K562 (cell line): ENCODE results near the gene TRAF3IP3. TPM values are rescaled to one million over a fixed set of nuclear protein-coding genes. Genes with fewer than 3 reads are reported as not detected.

Source experiments
- ATF1 ChIP-seq, 2 experiments: fragments of 450-650 bp in 1 of 2; IDR thresholded peaks; 2 replicates each; pipeline ENCODE4 v1.6.1; 2016; ENCODE audit warnings: missing compliant biosample characterization in 1 of 2, missing genetic modification characterization in 1 of 2
- ATF7 ChIP-seq: fragments of 450-650 bp; IDR thresholded peaks from 2 replicates; pipeline ENCODE4 v1.7.1; 2014; ENCODE audit warnings: mild to moderate bottlenecking, moderate library complexity
- EZH2 ChIP-seq: IDR thresholded peaks from 2 replicates; pipeline ENCODE4 v1.6.1; 2012; ENCODE audit warnings: low read depth, mild to moderate bottlenecking, inconsistent platforms, low read length, borderline replicate concordance
- FOXJ3 ChIP-seq: sonication (generic); formaldehyde crosslinking; IDR thresholded peaks from 2 replicates; pipeline ENCODE4 v1.4.0; 2020; ENCODE audit warnings: mild to moderate bottlenecking, missing genetic modification reagents
- FOXK1 ChIP-seq: sonication (generic); formaldehyde crosslinking; IDR thresholded peaks from 2 replicates; pipeline ENCODE4 v1.8.0; 2022; ENCODE audit warnings: missing genetic modification reagents, mild to moderate bottlenecking, borderline replicate concordance
- HIVEP1 ChIP-seq: fragments of 250-450 bp; sonication (Bioruptor Pico); IDR thresholded peaks from 2 replicates; pipeline ENCODE4 v1.4.0; 2020; ENCODE audit warnings: mild to moderate bottlenecking
- HMGN3 ChIP-seq: IDR thresholded peaks from 2 replicates; pipeline ENCODE4 v1.6.1; 2011; ENCODE audit warnings: borderline replicate concordance, low read depth, mild to moderate bottlenecking, mixed read lengths, low read length; ENCODE audit not compliant: insufficient read length; ENCODE audit errors: extremely low read depth
- L3MBTL2 ChIP-seq: fragments of 450-650 bp; IDR thresholded peaks from 2 replicates; pipeline ENCODE4 v1.6.1; 2016; ENCODE audit warnings: mild to moderate bottlenecking, moderate library complexity
- MAFF ChIP-seq: IDR thresholded peaks from 2 replicates; pipeline ENCODE4 v1.6.1; 2012; ENCODE audit warnings: low read length, improper control_type of control experiment
- MXI1 ChIP-seq: IDR thresholded peaks from 2 replicates; pipeline ENCODE4 v1.6.1; 2011; ENCODE audit warnings: low read depth, mild to moderate bottlenecking, improper control_type of control experiment, low read length
- NCOR1 ChIP-seq: fragments of 450-650 bp; IDR thresholded peaks from 2 replicates; pipeline ENCODE4 v1.6.1; 2016; ENCODE audit warnings: mild to moderate bottlenecking, moderate library complexity
- NEUROD1 ChIP-seq: fragments of 150-350 bp; IDR thresholded peaks from 2 replicates; pipeline ENCODE4 v1.6.1; 2014; ENCODE audit warnings: borderline replicate concordance, low read length, low read depth; ENCODE audit not compliant: partially characterized antibody
- PKNOX1 ChIP-seq: fragments of 450-650 bp; IDR thresholded peaks from 2 replicates; pipeline ENCODE4 v1.6.1; 2016
- POLR2B ChIP-seq: fragments of 450-650 bp; IDR thresholded peaks from 2 replicates; pipeline ENCODE4 v1.6.1; 2018; ENCODE audit warnings: low read depth; ENCODE audit not compliant: partially characterized antibody
- RBM15 ChIP-seq: fragments of 200-400 bp; formaldehyde crosslinking; IDR thresholded peaks from 2 replicates; pipeline ENCODE4 v1.6.1; 2018; ENCODE audit warnings: mild to moderate bottlenecking, low read length, moderate library complexity; ENCODE audit not compliant: insufficient read depth
- STAT5B ChIP-seq: fragments of 250-450 bp; sonication (Bioruptor Pico); IDR thresholded peaks from 2 replicates; pipeline ENCODE4 v1.8.0; 2021; ENCODE audit warnings: mild to moderate bottlenecking, inconsistent platforms
- TAL1 ChIP-seq: fragments of 450-650 bp; IDR thresholded peaks from 2 replicates; pipeline ENCODE4 v1.6.1; 2016; ENCODE audit warnings: mild to moderate bottlenecking
- TCF7L2 ChIP-seq: fragments of 150-350 bp; IDR thresholded peaks from 2 replicates; pipeline ENCODE4 v1.6.1; 2016; ENCODE audit warnings: low read depth, mild to moderate bottlenecking, low read length, moderate library complexity
- ZNF3 ChIP-seq: fragments of 250-450 bp; sonication (Bioruptor Pico); IDR thresholded peaks from 2 replicates; pipeline ENCODE4 v1.5.0; 2021; ENCODE audit warnings: mild to moderate bottlenecking, moderate library complexity
- ZNF407 ChIP-seq: fragments of 450-650 bp; IDR thresholded peaks from 2 replicates; pipeline ENCODE4 v1.6.1; 2016; ENCODE audit warnings: low read depth
- polyA plus RNA-seq, 8 experiments: library from polyadenylated mRNA; depleted of rRNA in 4 of 8; stranded (reverse) in 5 of 8; unstranded in 3 of 8; fragments of >200 nt; fragmentation: Nextera tagmentation in 2 of 8; fragmentation: Illumina TruSeq in 1 of 8; extraction: Ambion mirVana in 2 of 8; extraction: Trizol in 1 of 8; gene quantifications; 2 replicates each; pipeline versions ENCODE4 v1.2.1 to v1.2.3, GENCODE V29; 2011 to 2014; ENCODE audit warnings: inconsistent platforms in 1 of 8, missing spikeins in 1 of 8
- total RNA-seq, 7 experiments: library from RNA; depleted of rRNA in 6 of 7; stranded (reverse); fragments of >200 nt in 6 of 7; fragmentation: Illumina TruSeq in 2 of 7; extraction: Trizol in 2 of 7; gene quantifications; 2 replicates each; pipeline versions ENCODE4 v1.2.1 to v1.2.3, GENCODE V29; 2011 to 2021; ENCODE audit warnings: low replicate concordance in 1 of 7

The TRAF3IP3 gene
- total and polyA plus RNA-seq, 9 of the 15 experiments (the other 6 are each of a cell fraction or from before 2014, with no cell fraction given): 0.06 to 1.1 (median 0.31) TPM

GRCh38 chr1:209784265-209785169 lies 28.7 kb downstream of the TRAF3IP3 start, which contains the start of gene C1orf74 (continued):
- TF ChIP-seq HMGN3: no peak
- peak; percentile 99 for TF ChIP-seq ATF7
- TF ChIP-seq L3MBTL2: peak; percentile 98
- TF ChIP-seq TCF7L2: peak; percentile 38; the same call in 1 of the 2 replicates
- TF ChIP-seq ATF1 (CRISPR knock-in tag; IDR thresholded peaks at IDR 0.05): peak; percentile 90
- TF ChIP-seq ATF1 (tag; IDR thresholded peaks at IDR 0.05): peak; percentile 99
- TF ChIP-seq MXI1: peak; percentile 61; the same call in 1 of the 2 replicates
- TF ChIP-seq ZNF407: no peak; the same call in 1 of the 2 replicates
- peak; percentile 88; the same call in 1 of the 2 replicates for TF ChIP-seq FOXK1 (CRISPR knock-in tag)
- no peak for TF ChIP-seq RBM15
- TF ChIP-seq HIVEP1: no peak
- no peak for TF ChIP-seq ZNF3 (CRISPR knock-in tag)
- TF ChIP-seq FOXJ3: no peak
- TF ChIP-seq MAFF: peak; percentile 31; the same call in 1 of the 2 replicates
- TF ChIP-seq EZH2: no peak
- peak; percentile 60 for TF ChIP-seq NEUROD1
- peak; percentile 96 for TF ChIP-seq POLR2B
- peak; percentile 82 for TF ChIP-seq PKNOX1
- no peak for TF ChIP-seq STAT5B (CRISPR knock-in tag)
- no peak; the same call in 1 of the 2 replicates for TF ChIP-seq NCOR1
- TF ChIP-seq TAL1: no peak
